Activated gamma-delta T cell treated with anti-CD3 and anti-CD28 coated beads, Interleukin-2, amount 50 U/mL, for 16 hours (primary cell): Measurements from ENCODE around the gene RNPEPL1.

Experiments
- DNase-seq: peaks from one replicate; pipeline ENCODE4 v3.0.0-alpha.2; 2020; ENCODE audit warnings: low read depth

Gene RNPEPL1

DNA sequence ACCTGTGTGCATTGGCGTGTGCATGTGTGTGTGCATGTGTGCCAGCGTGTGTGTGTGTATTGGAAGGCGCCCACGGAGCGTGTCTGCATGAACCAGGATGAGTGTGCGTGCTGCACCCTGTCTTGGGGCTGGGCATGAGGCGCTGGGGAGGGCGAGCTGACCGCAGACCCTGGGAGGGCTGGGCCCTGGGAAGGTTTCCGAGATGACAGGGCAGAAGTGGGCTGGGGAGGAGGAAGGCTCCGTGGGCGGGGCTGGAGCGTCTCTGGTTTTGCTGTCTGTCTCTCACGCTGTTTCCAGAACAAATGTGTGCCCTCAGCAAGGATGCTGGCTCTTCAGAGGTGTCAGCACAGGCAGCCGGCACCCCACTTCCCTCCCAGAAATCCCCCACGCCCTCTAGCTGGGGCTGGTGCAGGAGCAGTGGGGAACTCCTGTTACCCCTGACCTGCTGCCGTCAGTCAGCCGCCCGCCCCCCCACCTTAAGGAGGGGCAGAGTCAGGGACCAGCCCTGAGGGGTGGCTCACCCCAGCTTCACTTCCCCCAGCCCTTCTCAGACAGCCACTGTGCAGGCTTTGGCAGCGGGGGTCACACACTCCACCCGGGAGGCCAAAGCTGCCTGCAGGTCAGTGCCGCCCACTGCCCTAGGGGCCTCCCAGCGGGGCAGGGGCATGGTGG is 56.8 kb downstream of the RNPEPL1 start, which contains the start of gene GPR35:
Gene GPR35, plus strand, starts transcription at position 531 of the 672 bp plus-strand sequence. CDS start 4,473 bp downstream, outside the sequence.
- peak; percentile 70 for DNase-seq

DNA sequence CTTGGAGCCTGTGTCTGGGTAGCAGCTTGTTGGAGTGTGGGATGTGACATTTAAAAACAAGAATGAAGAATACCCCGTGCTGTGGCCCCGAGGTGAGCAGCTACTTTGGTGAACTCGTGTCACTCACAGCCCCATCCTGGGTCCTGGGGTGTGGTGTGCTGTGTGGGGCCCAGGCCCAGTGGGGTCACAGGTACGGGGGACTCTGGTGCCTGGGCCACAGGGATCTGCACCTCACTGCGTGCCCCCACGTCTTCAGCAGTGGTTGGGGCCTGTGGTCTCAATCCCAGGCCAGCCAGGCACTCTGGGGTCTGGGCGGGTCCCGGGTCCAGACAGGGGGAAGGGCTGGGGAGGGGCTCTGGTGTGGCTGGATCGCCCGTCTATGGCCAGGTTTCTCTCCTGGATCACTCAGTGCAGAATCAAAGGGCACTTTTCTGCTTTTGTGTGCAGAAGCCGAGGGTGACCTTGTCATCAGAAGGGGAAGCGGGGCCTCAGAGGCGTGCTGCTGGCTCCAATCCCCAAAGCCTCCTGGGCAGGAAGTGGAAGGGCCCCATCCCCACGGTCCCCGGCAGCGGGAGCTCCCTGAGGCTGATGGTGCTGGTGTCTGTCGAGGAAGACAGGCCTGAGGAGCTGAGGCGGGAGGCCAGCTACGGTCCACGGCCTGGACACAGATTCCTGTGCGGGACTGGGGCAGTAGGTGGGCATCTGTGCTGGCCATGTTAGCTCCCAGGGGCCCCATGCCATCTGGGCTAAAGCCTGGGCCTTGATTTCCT is 58.4 kb downstream of the RNPEPL1 start:
- no peak for DNase-seq

DNA sequence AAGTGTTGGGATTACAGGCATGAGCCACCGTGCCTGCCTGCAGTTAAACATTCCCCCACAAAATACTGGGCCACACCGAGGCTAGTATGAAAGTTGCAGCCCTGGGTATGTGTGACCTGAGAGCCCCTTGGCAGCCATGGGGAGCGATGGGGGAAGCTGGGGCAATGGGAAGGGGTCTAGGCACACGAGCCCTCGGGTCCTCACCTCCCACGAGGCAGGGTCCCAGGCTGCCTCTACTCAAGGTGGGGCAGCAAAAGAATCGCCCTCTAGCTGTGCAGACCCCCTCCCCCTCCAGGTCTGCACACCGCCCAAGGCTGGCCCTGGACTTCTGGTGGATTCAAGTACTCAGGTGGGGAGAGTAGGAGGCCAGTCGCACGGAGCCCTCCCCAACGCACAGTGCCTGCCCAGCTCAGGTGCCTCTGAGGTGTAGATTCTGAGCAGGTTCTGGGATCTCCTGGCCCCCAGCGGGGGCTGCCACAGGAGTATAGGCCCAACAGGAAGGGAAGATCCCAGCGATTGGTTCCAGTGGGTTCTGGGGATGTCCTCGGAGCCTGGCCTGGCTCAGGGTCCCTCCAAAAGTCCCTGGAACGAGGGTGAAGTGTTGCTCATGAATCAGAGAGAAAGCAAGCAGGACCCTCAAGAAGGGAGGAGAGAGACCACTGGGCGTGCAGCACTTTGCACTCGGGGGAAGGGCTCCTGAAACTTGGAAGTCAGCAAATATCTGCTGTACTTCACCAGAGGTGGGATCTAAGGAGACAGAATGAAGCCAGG is 59.6 kb downstream of the RNPEPL1 start:
- DNase-seq, result no peak

GRCh38 chr2:240628507-240628807 is 60.2 kb downstream of the RNPEPL1 start:
- no peak for DNase-seq

- DNase-seq, result no peak
These were observed 60.7 kb downstream of the RNPEPL1 start for GRCh38 chr2:240628808-240629618.

GRCh38 chr2:240629619-240629967 is 61.3 kb downstream of the RNPEPL1 start:
- DNase-seq, result no peak

GRCh38 chr2:240629968-240630770 is 61.9 kb downstream of the RNPEPL1 start:
- DNase-seq, result no peak
